Panc1 (cell line): ENCODE measurements around the gene CCL26. TPM values are rescaled to one million over a fixed set of nuclear protein-coding genes. Genes with fewer than 3 reads are reported as not detected.

ENCODE experiments used
- ATAC-seq: fragments of 200-7000 bp; cut with Tn5 transposase; 2 replicates; pipeline ENCODE4 v1.9.1; 2020; ENCODE audit warnings: mild to moderate bottlenecking, moderate library complexity
- BruUV-seq: library from RNA; stranded (reverse); fragments of 400-500 nt; replicated peaks from 2 replicates; lab custom pipeline; 2021; lab: Mats Ljungman, UMichigan
- CTCF ChIA-PET: fragments of 300-600 bp; sonication (Branson Sonifier 250); formaldehyde crosslinking; loops from one replicate; lab custom pipeline; 2022; ENCODE audit warnings: antibody characterized with exemption; lab: Charles Lee
- POLR2A ChIA-PET: fragments of 300-600 bp; sonication (Branson Sonifier 250); formaldehyde crosslinking; loops from one replicate; lab custom pipeline; 2022; ENCODE audit warnings: antibody characterized with exemption; lab: Charles Lee
- DNase-seq: peaks from one replicate; pipeline ENCODE4 v3.0.0-alpha.2; 2010; ENCODE audit warnings: low read depth, low spot score
- H3K27ac ChIP-seq: 2 replicates; pipeline ENCODE4 v1.5.1; 2011; ENCODE audit warnings: mild to moderate bottlenecking, low read length, inconsistent platforms
- H3K27me3 ChIP-seq: fragments of 200-500 bp; sonication (Bioruptor generic); 2 replicates; pipeline ENCODE4 v1.6.0; 2014; ENCODE audit warnings: low read length, inconsistent platforms; ENCODE audit not compliant: control insufficient read depth, insufficient read depth
- H3K36me3 ChIP-seq: fragments of 200-500 bp; sonication (Bioruptor generic); 2 replicates; pipeline ENCODE4 v1.5.1; 2014; ENCODE audit warnings: inconsistent platforms, mild to moderate bottlenecking, low read length, moderate library complexity; ENCODE audit not compliant: control insufficient read depth, insufficient read depth
- H3K4me1 ChIP-seq: 2 replicates; pipeline ENCODE4 v1.5.1; 2011; ENCODE audit warnings: inconsistent platforms, mild to moderate bottlenecking, low read length, moderate library complexity; ENCODE audit not compliant: control insufficient read depth, insufficient read depth
- H3K4me3 ChIP-seq, 2 experiments: 2 replicates each; pipeline ENCODE4 v1.5.1; 2011 to 2012; ENCODE audit warnings: low read depth in 2 of 2, low read length in 2 of 2, mild to moderate bottlenecking in 2 of 2, inconsistent platforms in 1 of 2, moderate library complexity in 1 of 2
- H3K9me3 ChIP-seq: fragments of 200-500 bp; sonication (Bioruptor generic); 2 replicates; pipeline ENCODE4 v1.5.1; 2014; ENCODE audit warnings: low read depth, mild to moderate bottlenecking, inconsistent platforms, low read length, moderate library complexity; ENCODE audit not compliant: control insufficient read depth, insufficient read depth
- POLR2AphosphoS5 ChIP-seq: IDR thresholded peaks from 2 replicates; pipeline ENCODE4 v1.6.1; 2012; ENCODE audit warnings: mild to moderate bottlenecking, low read depth, low read length, moderate library complexity
- SIN3A ChIP-seq: IDR thresholded peaks from 2 replicates; pipeline ENCODE4 v1.6.1; 2012; ENCODE audit warnings: low read depth, mild to moderate bottlenecking, low read length, moderate library complexity, borderline replicate concordance; ENCODE audit not compliant: insufficient read depth
- TCF7L2 ChIP-seq: IDR thresholded peaks from 2 replicates; pipeline ENCODE4 v1.6.1; 2011; ENCODE audit warnings: mild to moderate bottlenecking, low read depth, low read length, inconsistent platforms
- in situ Hi-C: cut with HindIII; loops from 2 replicates; pipeline ENCODE4 v1.10.0; 2016; ENCODE audit warnings: low sequenced_read_pairs, low pct_unique_long_range_greater_than_20kb
- intact Hi-C: fragments of 100-400 bp; cut with micrococcal nuclease; formaldehyde crosslinking; loops from one replicate; pipeline ENCODE4 v1.10.0; 2022; ENCODE audit not compliant: unreplicated experiment
- total RNA-seq: library from RNA; stranded (reverse); gene quantifications from one replicate; pipeline ENCODE4 v1.2.1, GENCODE V29; 2021; ENCODE audit not compliant: unreplicated experiment
- TF ChIP-seq, protein P1 (sequence below), 2 experiments: IDR thresholded peaks; 2 replicates each; pipeline ENCODE4 v1.6.1; 2011 to 2012; ENCODE audit warnings: low read depth in 2 of 2, control low read depth in 1 of 2, low read length in 1 of 2, mild to moderate bottlenecking in 1 of 2, moderate library complexity in 1 of 2; ENCODE audit not compliant: insufficient read depth in 1 of 2
- TF ChIP-seq, protein P2 (sequence below): fragments of 450-650 bp; IDR thresholded peaks from 2 replicates; pipeline ENCODE4 v1.5.1; 2017; ENCODE audit warnings: mild to moderate bottlenecking

The CCL26 gene
- total RNA-seq, 1 experiment from 2014 or later, result not detected

DNA sequence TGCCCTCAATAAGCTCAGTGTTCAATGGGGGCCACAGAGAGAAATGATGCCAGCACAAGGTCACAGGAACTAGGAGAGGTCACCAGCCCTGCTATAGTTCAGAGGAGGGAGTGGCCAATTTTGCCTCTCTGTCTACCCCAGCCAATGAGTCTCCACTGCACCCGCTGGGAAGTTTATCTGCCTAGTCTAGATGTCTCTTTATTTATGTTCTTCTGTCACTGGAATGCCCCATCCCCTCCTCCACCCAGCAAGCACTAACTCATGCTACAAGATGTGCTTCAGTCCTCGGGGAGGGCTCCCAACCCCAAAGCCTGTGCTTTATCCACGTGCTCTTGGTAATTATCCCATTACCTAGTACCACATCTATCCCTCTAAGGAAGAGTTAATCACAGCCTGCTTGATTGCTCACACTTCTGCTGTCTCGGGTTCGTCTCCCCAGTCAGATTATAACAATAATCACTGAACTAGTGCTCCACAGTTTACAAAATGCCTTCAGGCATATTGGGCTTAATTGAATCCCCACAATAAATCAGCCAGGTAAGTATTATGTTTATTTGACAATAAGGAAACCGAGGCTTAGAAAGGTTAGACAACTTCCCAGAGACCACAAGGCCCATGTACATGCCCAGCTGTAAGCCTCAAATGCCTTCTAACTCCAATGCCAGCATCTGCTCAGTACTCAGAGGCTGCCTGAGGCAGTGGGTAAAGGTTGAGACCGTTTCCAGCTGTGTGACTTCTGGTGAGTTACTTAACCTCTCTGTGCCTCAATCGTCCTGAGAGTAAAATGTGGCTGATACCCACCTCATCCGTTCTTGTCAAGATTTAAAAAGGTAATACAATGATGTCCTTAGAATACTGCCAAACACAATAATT lies 37.2 kb downstream of the CCL26 start:
- Histone ChIP-seq H3K4me1 (peaks cover 13% of the 10 kb centered on the region), H3K27me3 (no peaks in the 10 kb centered on the region), H3K36me3 (no peaks in the 10 kb centered on the region), H3K27ac (no peak overlapping the region), H3K9me3 (no peaks in the 10 kb centered on the region), H3K4me3 (no peak overlapping the region)
- ChIA-PET CTCF (interaction anchor here (0.6 kb wide), 1 partner anchor 58 kb away, joined by 4 read pairs; no protein-coding TSS in a partner anchor), POLR2A (no interaction called here)
- intact Hi-C loops (loop anchor here (10.0 kb wide), 1 partner anchor 90 kb away; no protein-coding TSS in a partner anchor), in situ Hi-C loops (no loop called here)
- DNase-seq (no peak), ATAC-seq (no peak)
- TSS peak; percentile 65 for BruUV-seq
- TF ChIP-seq TCF7L2 (no peak), POLR2AphosphoS5 (no peak), SIN3A (no peak)
- TF ChIP-seq, protein P1, sequence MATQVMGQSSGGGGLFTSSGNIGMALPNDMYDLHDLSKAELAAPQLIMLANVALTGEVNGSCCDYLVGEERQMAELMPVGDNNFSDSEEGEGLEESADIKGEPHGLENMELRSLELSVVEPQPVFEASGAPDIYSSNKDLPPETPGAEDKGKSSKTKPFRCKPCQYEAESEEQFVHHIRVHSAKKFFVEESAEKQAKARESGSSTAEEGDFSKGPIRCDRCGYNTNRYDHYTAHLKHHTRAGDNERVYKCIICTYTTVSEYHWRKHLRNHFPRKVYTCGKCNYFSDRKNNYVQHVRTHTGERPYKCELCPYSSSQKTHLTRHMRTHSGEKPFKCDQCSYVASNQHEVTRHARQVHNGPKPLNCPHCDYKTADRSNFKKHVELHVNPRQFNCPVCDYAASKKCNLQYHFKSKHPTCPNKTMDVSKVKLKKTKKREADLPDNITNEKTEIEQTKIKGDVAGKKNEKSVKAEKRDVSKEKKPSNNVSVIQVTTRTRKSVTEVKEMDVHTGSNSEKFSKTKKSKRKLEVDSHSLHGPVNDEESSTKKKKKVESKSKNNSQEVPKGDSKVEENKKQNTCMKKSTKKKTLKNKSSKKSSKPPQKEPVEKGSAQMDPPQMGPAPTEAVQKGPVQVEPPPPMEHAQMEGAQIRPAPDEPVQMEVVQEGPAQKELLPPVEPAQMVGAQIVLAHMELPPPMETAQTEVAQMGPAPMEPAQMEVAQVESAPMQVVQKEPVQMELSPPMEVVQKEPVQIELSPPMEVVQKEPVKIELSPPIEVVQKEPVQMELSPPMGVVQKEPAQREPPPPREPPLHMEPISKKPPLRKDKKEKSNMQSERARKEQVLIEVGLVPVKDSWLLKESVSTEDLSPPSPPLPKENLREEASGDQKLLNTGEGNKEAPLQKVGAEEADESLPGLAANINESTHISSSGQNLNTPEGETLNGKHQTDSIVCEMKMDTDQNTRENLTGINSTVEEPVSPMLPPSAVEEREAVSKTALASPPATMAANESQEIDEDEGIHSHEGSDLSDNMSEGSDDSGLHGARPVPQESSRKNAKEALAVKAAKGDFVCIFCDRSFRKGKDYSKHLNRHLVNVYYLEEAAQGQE (IDR thresholded peaks at IDR 0.05; ENCODE audit: insufficient read depth in 1 of 2, low read depth in 2 of 2, low read length in 1 of 2), result no peak
- TF ChIP-seq, protein P2, sequence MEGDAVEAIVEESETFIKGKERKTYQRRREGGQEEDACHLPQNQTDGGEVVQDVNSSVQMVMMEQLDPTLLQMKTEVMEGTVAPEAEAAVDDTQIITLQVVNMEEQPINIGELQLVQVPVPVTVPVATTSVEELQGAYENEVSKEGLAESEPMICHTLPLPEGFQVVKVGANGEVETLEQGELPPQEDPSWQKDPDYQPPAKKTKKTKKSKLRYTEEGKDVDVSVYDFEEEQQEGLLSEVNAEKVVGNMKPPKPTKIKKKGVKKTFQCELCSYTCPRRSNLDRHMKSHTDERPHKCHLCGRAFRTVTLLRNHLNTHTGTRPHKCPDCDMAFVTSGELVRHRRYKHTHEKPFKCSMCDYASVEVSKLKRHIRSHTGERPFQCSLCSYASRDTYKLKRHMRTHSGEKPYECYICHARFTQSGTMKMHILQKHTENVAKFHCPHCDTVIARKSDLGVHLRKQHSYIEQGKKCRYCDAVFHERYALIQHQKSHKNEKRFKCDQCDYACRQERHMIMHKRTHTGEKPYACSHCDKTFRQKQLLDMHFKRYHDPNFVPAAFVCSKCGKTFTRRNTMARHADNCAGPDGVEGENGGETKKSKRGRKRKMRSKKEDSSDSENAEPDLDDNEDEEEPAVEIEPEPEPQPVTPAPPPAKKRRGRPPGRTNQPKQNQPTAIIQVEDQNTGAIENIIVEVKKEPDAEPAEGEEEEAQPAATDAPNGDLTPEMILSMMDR, result no peak

DNA sequence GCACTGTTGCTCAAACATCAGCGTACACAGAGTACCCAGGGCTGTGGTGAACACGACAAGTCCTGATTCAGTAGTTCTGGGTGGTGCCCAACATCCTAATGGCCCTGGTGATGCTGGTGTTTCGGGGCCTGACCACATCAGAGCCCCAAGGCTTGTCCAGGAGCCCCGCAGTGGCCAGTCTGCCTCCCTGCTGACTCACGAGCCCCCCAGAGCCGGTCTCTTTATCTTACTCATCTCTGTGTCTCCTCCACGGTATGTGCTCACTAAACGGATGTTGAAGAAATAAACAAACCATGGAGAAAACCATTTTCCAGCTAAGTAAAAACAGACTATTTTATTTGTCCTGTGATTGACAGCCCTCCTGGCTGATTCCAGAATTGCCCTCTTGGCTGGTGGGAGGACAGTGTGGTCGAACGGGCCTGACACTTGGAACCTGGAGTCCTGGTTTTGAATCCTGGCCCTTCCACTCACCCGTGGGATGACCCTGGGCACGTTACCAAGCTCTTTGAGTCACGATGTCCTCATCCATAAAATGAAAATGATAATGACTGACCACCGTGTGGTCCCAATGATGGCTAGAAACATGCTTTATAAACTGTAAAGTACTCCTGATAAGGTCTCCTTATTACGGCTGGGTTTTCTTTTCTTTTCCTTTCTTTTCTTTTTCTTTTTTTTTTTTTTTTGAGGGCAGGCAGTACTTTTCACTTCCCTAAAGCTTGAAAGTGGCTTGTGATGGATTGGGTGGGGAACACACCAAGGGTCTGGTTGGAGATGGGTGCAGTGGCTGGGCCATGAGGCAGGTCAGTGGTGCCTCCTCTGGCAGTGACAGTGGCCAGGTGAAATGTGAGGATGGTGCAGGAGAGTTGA lies 39.0 kb downstream of the CCL26 start:
- no peak for DNase-seq
- in situ Hi-C loops, result no loop called here
- Histone ChIP-seq H3K27ac (no peak overlapping the region), H3K9me3 (no peaks in the 10 kb centered on the region), H3K4me3 (no peak overlapping the region), H3K27me3 (no peaks in the 10 kb centered on the region), H3K36me3 (no peaks in the 10 kb centered on the region), H3K4me1 (peaks cover 13% of the 10 kb centered on the region)
- intact Hi-C loops, result loop anchor here (10.0 kb wide), 1 partner anchor 88 kb away; no protein-coding TSS in a partner anchor
- no TSS peak for BruUV-seq
- TF ChIP-seq, protein P2, result no peak
- TF ChIP-seq TCF7L2, result no peak
- TF ChIP-seq SIN3A, result no peak
- TF ChIP-seq, protein P1 (IDR thresholded peaks at IDR 0.05; ENCODE audit: insufficient read depth in 1 of 2, low read depth in 2 of 2, low read length in 1 of 2), result no peak
- TF ChIP-seq POLR2AphosphoS5, result no peak
- CTCF ChIA-PET, result no interaction called here
- peak; percentile 65 for ATAC-seq
- POLR2A ChIA-PET, result interaction anchor here (0.5 kb wide), 1 partner anchor 21 kb away, joined by 7 read pairs; no protein-coding TSS in a partner anchor
